HepG2 (cell line): Measurements from ENCODE around the gene KIF7. TPM values are rescaled to one million over a fixed set of nuclear protein-coding genes. Genes with fewer than 3 reads are reported as not detected.

Source experiments
- ATAC-seq: fragments of 200-7000 bp; cut with Tn5 transposase; 3 replicates; pipeline ENCODE4 v1.9.1; 2020; ENCODE audit warnings: mild to moderate bottlenecking, moderate library complexity
- BruUV-seq: library from RNA; stranded (reverse); fragments of 400-500 nt; replicated peaks from 2 replicates; lab custom pipeline; 2021; lab: Mats Ljungman, UMichigan
- CTCF ChIA-PET: fragments of 300-600 bp; formaldehyde crosslinking; extraction: SDS; loops from one replicate; lab custom pipeline; 2021; ENCODE audit warnings: low total read pairs, inconsistent platforms, low intra/inter-chr PET ratio; lab: Yijun Ruan, JAX
- POLR2A ChIA-PET: fragments of 350-600 bp; sonication (Branson Sonifier 250); formaldehyde crosslinking; loops from one replicate; lab custom pipeline; 2020; ENCODE audit warnings: antibody characterized with exemption, inconsistent platforms; lab: Yijun Ruan, JAX
- DNase-seq: peaks from one replicate; pipeline ENCODE4 v3.0.0-alpha.2; 2015; ENCODE audit warnings: low spot score
- FAIRE-seq: peaks from 3 replicates; lab custom pipeline; 2011; peaks lifted over from hg19 to GRCh38; lab: Jason Lieb, UNC
- H2AFZ ChIP-seq: one replicate; pipeline ENCODE4 v1.6.1; 2011; ENCODE audit warnings: low read length, inconsistent platforms
- H3K27ac ChIP-seq: fragments of 300-600 bp; 3 replicates; pipeline ENCODE4 v1.8.0; 2011; ENCODE audit warnings: mixed run types, mild to moderate bottlenecking, mixed read lengths, low read length, inconsistent platforms; ENCODE audit not compliant: insufficient read depth; ENCODE audit errors: extremely low read length
- H3K27me3 ChIP-seq, 2 experiments: fragments of 200-600 bp in 1 of 2; 2 replicates in 1 of 2; 3 replicates in 1 of 2; pipeline versions ENCODE4 v1.6.0 to v1.8.0; 2011; ENCODE audit warnings: low read length in 2 of 2, mild to moderate bottlenecking in 2 of 2, moderate library complexity in 2 of 2, inconsistent platforms in 1 of 2; ENCODE audit not compliant: insufficient read depth in 2 of 2, control insufficient read depth in 1 of 2
- H3K36me3 ChIP-seq, 2 experiments: fragments of 200-600 bp in 1 of 2; replicated peaks in 1 of 2; 2 replicates in 1 of 2; 3 replicates in 1 of 2; pipeline versions ENCODE4 v1.5.1 to v1.8.0; 2011; ENCODE audit warnings: low read length in 2 of 2, inconsistent platforms in 1 of 2; ENCODE audit not compliant: insufficient read depth in 2 of 2, control insufficient read depth in 1 of 2
- H3K4me1 ChIP-seq: 2 replicates; pipeline ENCODE4 v1.5.1; 2012; ENCODE audit warnings: low read length, inconsistent platforms; ENCODE audit not compliant: insufficient read depth
- H3K4me2 ChIP-seq: 2 replicates; pipeline ENCODE4 v1.6.0; 2011; ENCODE audit warnings: low read depth, low read length, inconsistent platforms
- H3K4me3 ChIP-seq, 3 experiments: fragments of 200-600 bp in 1 of 3; sonication (generic), shearing (Covaris generic) in 1 of 3; replicated peaks in 1 of 3; 2 replicates each; pipeline ENCODE4 v1.5.1; 2011 to 2016; ENCODE audit warnings: low read length in 3 of 3, inconsistent platforms in 2 of 3, low read depth in 2 of 3, mild to moderate bottlenecking in 2 of 3, control low read depth in 1 of 3, mixed read lengths in 1 of 3; ENCODE audit not compliant: insufficient read depth in 1 of 3
- H3K79me2 ChIP-seq: one replicate; pipeline ENCODE4 v1.6.1; 2011; ENCODE audit warnings: low read length, inconsistent platforms; ENCODE audit not compliant: insufficient read depth
- H3K9ac ChIP-seq: 2 replicates; pipeline ENCODE4 v1.6.0; 2011; ENCODE audit warnings: mild to moderate bottlenecking, low read depth, low read length, inconsistent platforms; ENCODE audit not compliant: insufficient read depth
- H3K9me3 ChIP-seq: 2 replicates; pipeline ENCODE4 v1.5.1; 2012; ENCODE audit warnings: mild to moderate bottlenecking, low read length
- H4K20me1 ChIP-seq: 2 replicates; pipeline ENCODE4 v1.6.0; 2011; ENCODE audit warnings: inconsistent platforms, mild to moderate bottlenecking, low read length, moderate library complexity; ENCODE audit not compliant: insufficient read depth
- ATF7-NPFF ChIP-seq: sonication (generic); formaldehyde crosslinking; IDR thresholded peaks from 2 replicates; pipeline ENCODE4 v1.8.1; 2023; ENCODE audit warnings: mild to moderate bottlenecking, low read depth, missing genetic modification reagents, moderate library complexity
- ELF1 ChIP-seq: sonication (generic); formaldehyde crosslinking; IDR thresholded peaks from 2 replicates; pipeline ENCODE4 v1.4.0; 2020; ENCODE audit warnings: missing genetic modification reagents
- FOXA3 ChIP-seq: IDR thresholded peaks from 2 replicates; pipeline ENCODE4 v1.6.1; 2016; ENCODE audit warnings: missing genetic modification reagents, missing compliant biosample characterization
- JUND ChIP-seq: sonication (generic); formaldehyde crosslinking; IDR thresholded peaks from 2 replicates; pipeline ENCODE4 v1.8.0; 2022; ENCODE audit warnings: mild to moderate bottlenecking, missing genetic modification reagents
- MED13 ChIP-seq: sonication (generic); formaldehyde crosslinking; IDR thresholded peaks from 2 replicates; pipeline ENCODE4 v1.5.0; 2020; ENCODE audit warnings: missing genetic modification reagents
- MYC ChIP-seq: sonication (generic); formaldehyde crosslinking; IDR thresholded peaks from 2 replicates; pipeline ENCODE4 v1.9.0; 2021; ENCODE audit warnings: missing genetic modification reagents, borderline replicate concordance
- ZNF569 ChIP-seq: sonication (generic); formaldehyde crosslinking; IDR thresholded peaks from 2 replicates; pipeline ENCODE4 v1.5.0; 2020; ENCODE audit warnings: mild to moderate bottlenecking, missing genetic modification reagents, moderate library complexity, borderline replicate concordance
- ZNF644 ChIP-seq: IDR thresholded peaks from 2 replicates; pipeline ENCODE4 v1.6.1; 2016; ENCODE audit warnings: low read depth
- ZNF768 ChIP-seq: sonication (generic); formaldehyde crosslinking; IDR thresholded peaks from 2 replicates; pipeline ENCODE4 v1.4.0; 2020; ENCODE audit warnings: missing genetic modification reagents
- ZNF839 ChIP-seq: sonication (generic); formaldehyde crosslinking; IDR thresholded peaks from 2 replicates; pipeline ENCODE4 v1.4.0; 2020; ENCODE audit warnings: missing genetic modification reagents, mild to moderate bottlenecking, borderline replicate concordance
- WGBS: methylation state at CpG from one replicate; pipeline ENCODE4 v1.1.6; 2017; ENCODE audit warnings: low lambda C conversion rate; 5-methylcytosine and 5-hydroxymethylcytosine counted together
- in situ Hi-C: cut with HindIII; loops from 2 replicates; pipeline ENCODE4 v1.10.0; 2017; ENCODE audit warnings: low pct_unique_long_range_greater_than_20kb; ENCODE audit not compliant: extremely low pct_ligation_motif_present
- intact Hi-C: fragments of 100-400 bp; cut with micrococcal nuclease; formaldehyde crosslinking; loops from one replicate; pipeline ENCODE4 v1.10.0; 2022; ENCODE audit not compliant: unreplicated experiment
- polyA plus RNA-seq, 8 experiments: library from polyadenylated mRNA; depleted of rRNA in 3 of 8; stranded (reverse) in 7 of 8; unstranded in 1 of 8; fragments of >200 nt; fragmentation: Illumina TruSeq in 4 of 8; extraction: Trizol in 4 of 8; gene quantifications; 2 replicates each; pipeline versions ENCODE4 v1.2.1 to v1.2.3, GENCODE V29; 2011 to 2016; ENCODE audit warnings: low read depth in 4 of 8, missing spikeins in 1 of 8, mixed read lengths in 1 of 8; ENCODE audit not compliant: insufficient read depth in 1 of 8
- total RNA-seq, 5 experiments: library from RNA; depleted of rRNA; stranded (reverse); fragments of >200 nt; fragmentation: Illumina TruSeq; extraction: Trizol; gene quantifications; 2 replicates each; pipeline ENCODE4 v1.2.3, GENCODE V29; 2016; ENCODE audit warnings: low read depth in 1 of 5
- TF ChIP-seq, protein P1 (sequence below): sonication (generic); formaldehyde crosslinking; IDR thresholded peaks from 2 replicates; pipeline ENCODE4 v1.4.0; 2020; ENCODE audit warnings: missing genetic modification reagents, mild to moderate bottlenecking, borderline replicate concordance
- TF ChIP-seq, protein P2 (sequence below): sonication (generic); formaldehyde crosslinking; IDR thresholded peaks from 2 replicates; pipeline ENCODE4 v1.4.0; 2020; ENCODE audit warnings: missing genetic modification reagents
- TF ChIP-seq, protein P3 (sequence below): sonication (generic); formaldehyde crosslinking; IDR thresholded peaks from 2 replicates; pipeline ENCODE4 v1.8.1; 2023; ENCODE audit warnings: mild to moderate bottlenecking, moderate library complexity, missing genetic modification reagents
- TF ChIP-seq, protein P4 (sequence below): sonication (generic); formaldehyde crosslinking; IDR thresholded peaks from 2 replicates; pipeline ENCODE4 v1.8.0; 2022; ENCODE audit warnings: mild to moderate bottlenecking, missing genetic modification reagents, moderate library complexity

KIF7 gene
- total and polyA plus RNA-seq, 2 of the 13 experiments (the other 11 are each of a cell fraction or from before 2014, with no cell fraction given), result 1.5 to 6.2 TPM

DNA sequence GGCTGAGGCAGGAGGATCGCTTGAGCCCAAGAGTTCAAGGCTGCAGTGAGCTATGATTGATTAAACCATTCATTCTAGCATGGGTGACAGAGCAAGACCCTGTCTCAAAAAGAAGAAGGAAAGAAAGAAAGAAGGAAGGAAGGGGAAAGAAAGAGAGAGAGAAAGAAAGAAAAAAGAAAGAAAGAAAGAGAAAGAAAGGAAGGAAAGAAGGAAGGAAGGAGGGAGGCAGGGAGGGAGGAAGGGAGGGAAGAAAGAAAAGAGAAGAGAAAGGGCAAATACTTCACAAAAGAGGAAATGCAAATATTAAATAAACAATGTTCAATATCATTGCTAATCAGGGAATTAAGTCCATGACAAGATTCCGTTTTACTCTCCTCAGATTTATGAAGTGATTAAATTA is 4.0 kb upstream of the KIF7 start:
- ChIA-PET POLR2A (no interaction called here), CTCF (no interaction called here)
- H3K36me3 ChIP-seq, result no peaks in the 10 kb centered on the region
- H3K79me2 ChIP-seq, result no peaks in the 10 kb centered on the region
- H3K4me1 ChIP-seq, result peaks cover 25% of the 10 kb centered on the region
- no peak overlapping the region for H3K9ac ChIP-seq
- no peak overlapping the region for H2AFZ ChIP-seq
- no peak overlapping the region for H3K4me3 ChIP-seq
- ATAC-seq (no peak), FAIRE-seq (no peak), DNase-seq (no peak)
- 84% methylated on average over 2 of the region's 2 CpGs for WGBS
- H4K20me1 ChIP-seq, result no peaks in the 10 kb centered on the region
- no TSS peak for BruUV-seq
- in situ Hi-C loops (no loop called here), intact Hi-C loops (no loop called here)
- TF ChIP-seq MED13 (CRISPR knock-in tag), result no peak
- TF ChIP-seq, protein P1, sequence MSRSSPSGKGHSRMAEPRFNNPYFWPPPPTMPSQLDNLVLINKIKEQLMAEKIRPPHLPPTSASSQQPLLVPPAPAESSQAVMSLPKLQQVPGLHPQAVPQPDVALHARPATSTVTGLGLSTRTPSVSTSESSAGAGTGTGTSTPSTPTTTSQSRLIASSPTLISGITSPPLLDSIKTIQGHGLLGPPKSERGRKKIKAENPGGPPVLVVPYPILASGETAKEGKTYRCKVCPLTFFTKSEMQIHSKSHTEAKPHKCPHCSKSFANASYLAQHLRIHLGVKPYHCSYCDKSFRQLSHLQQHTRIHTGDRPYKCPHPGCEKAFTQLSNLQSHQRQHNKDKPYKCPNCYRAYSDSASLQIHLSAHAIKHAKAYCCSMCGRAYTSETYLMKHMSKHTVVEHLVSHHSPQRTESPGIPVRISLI (CRISPR knock-in tag), result no peak
- TF ChIP-seq, protein P2, sequence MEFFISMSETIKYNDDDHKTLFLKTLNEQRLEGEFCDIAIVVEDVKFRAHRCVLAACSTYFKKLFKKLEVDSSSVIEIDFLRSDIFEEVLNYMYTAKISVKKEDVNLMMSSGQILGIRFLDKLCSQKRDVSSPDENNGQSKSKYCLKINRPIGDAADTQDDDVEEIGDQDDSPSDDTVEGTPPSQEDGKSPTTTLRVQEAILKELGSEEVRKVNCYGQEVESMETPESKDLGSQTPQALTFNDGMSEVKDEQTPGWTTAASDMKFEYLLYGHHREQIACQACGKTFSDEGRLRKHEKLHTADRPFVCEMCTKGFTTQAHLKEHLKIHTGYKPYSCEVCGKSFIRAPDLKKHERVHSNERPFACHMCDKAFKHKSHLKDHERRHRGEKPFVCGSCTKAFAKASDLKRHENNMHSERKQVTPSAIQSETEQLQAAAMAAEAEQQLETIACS (CRISPR knock-in tag), result no peak
- no peak for TF ChIP-seq JUND (CRISPR knock-in tag)
- TF ChIP-seq, protein P3, sequence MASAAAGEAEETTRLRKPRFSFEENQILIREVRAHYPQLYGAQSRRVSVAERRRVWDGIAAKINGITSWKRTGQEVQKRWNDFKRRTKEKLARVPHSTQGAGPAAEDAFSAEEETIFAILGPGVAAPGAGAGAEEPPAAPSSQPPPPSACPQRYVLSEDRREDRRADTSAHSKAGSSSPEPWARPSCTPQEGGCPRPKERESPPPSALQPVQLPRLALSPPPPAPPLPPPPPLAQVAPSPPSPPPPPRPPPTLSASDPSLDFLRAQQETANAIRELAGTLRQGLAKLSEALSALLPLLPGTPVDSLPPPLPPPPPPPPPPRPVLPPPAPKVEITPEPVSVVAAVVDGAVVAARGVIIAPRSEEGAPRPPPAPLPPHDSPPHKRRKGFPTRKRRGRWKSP, result no peak
- no peak for TF ChIP-seq ZNF569
- TF ChIP-seq ZNF839 (CRISPR knock-in tag), result no peak
- TF ChIP-seq ELF1 (CRISPR knock-in tag), result no peak
- no peak for TF ChIP-seq FOXA3 (CRISPR knock-in tag)
- TF ChIP-seq ATF7-NPFF (CRISPR knock-in tag), result no peak
- TF ChIP-seq, protein P4, sequence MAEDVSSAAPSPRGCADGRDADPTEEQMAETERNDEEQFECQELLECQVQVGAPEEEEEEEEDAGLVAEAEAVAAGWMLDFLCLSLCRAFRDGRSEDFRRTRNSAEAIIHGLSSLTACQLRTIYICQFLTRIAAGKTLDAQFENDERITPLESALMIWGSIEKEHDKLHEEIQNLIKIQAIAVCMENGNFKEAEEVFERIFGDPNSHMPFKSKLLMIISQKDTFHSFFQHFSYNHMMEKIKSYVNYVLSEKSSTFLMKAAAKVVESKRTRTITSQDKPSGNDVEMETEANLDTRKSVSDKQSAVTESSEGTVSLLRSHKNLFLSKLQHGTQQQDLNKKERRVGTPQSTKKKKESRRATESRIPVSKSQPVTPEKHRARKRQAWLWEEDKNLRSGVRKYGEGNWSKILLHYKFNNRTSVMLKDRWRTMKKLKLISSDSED (CRISPR knock-in tag), result no peak
- no peak for TF ChIP-seq ZNF644 (CRISPR knock-in tag)
- no peak for TF ChIP-seq MYC (CRISPR knock-in tag)
- TF ChIP-seq ZNF768 (CRISPR knock-in tag), result no peak
- H3K27ac ChIP-seq, result no peak overlapping the region
- no peak overlapping the region for H3K4me2 ChIP-seq
- H3K9me3 ChIP-seq, result no peaks in the 10 kb centered on the region
- peaks cover 1 to 2% of the 10 kb centered on the region in 2 experiments; a peak in 2 of 5 replicates for H3K27me3 ChIP-seq
